Subcutaneous preadipocyte (primary cell): Measurements from ENCODE around the gene HSPD1. TPM values are rescaled to one million over a fixed set of nuclear protein-coding genes. Genes with fewer than 3 reads are reported as not detected.

Experiments
- small RNA-seq: library from RNA; depleted of rRNA; stranded (forward); fragments of <200 nt; gene quantifications from one replicate; pipeline ENCODE3, GENCODE V24; 2012
- total RNA-seq: library from RNA; depleted of rRNA; stranded (reverse); fragments of >200 nt; gene quantifications from 2 replicates; pipeline ENCODE4 v1.2.3, GENCODE V29; 2012

HSPD1 gene
- 282 and 312 TPM in 2 replicates for total RNA-seq

DNA sequence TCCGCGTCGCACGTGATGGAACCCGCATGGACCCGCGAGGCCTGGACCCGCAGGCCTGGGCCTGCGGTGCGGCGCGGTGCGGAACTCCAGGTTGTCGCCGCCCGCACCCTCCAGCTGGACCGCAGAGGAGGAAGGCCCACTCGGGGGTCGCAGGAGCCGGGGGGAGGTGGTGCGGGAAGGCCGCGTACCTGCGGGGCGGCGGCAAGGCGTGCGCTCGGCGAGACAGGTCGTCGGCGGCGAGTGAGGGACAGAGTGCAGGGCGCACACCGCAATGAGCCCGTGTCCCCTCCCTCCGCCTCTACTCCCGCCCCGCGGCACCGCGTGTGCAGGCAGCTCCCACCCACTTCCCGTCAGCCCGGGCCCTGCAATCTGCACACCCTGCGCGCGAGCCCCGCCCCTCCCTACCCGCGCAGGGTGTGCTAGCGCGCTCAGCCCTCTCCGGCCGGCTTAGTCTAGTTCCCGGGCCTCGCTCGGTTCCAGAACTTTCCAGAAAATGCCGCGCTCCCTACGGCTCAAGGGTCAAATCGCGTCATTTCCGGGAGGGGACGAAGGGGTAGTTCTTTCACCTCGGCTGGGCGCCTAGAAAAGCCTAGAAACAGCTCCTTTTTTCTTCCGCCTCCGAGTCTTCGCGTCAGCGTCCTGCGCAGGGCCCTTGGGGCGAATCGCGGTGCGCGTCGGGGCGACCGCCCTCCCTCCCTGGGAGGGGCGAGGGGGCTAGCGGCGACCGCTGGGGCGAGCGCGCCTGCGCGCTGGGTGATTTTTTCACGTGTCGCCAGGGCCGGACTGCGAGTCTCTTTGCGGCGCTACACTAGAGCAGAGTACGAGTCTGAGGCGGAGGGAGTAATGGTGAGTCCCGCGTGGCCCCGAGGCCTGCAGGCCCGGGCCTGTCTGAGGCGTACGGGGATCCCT lies at the start of gene HSPD1, which contains the start of gene HSPE1:
TSS of gene HSPD1 (minus strand) at position 247 of the 909 bp plus-strand sequence. CDS start 992 bp downstream, outside the sequence.
TSS of gene HSPE1 (plus strand) at position 786 of the 909 bp plus-strand sequence. CDS start at position 844, 58 bp downstream.

DNA sequence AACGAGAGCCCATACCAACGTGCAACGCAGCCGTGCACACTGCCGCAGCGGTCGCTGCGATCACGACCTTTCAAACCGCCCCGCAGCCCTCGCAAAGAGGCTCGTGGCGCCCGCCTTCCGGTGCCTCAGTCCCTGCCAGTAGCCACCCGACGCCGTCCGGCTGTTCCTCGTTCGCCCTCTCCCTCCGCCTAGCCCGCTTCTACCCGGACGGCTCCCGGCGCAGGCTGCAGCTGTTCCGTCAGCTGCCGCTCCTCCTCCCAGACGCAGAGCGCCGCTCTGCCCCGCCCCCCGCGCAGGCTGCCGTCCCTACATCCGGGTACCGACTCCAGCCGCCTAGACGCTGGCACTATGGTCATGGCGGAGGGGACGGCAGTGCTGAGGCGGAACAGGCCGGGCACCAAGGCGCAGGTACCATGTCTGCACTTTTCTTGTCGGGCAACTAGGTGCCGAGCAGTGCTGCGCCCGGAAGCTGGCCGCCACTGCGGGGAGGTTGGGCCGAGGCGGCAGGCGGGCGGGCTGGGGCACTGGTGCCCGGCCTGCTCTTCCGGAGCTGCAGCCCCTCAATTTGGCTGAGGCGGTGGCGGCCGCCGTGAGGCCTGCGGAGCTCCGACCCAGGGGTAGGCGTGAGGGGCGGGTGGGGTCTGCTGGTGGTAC lies 16.2 kb upstream of the HSPD1 start, which contains the start of gene MOB4:
TSS of gene MOB4 (plus strand) at position 328 of the 654 bp plus-strand sequence. CDS start at position 349, 21 bp downstream.

DNA sequence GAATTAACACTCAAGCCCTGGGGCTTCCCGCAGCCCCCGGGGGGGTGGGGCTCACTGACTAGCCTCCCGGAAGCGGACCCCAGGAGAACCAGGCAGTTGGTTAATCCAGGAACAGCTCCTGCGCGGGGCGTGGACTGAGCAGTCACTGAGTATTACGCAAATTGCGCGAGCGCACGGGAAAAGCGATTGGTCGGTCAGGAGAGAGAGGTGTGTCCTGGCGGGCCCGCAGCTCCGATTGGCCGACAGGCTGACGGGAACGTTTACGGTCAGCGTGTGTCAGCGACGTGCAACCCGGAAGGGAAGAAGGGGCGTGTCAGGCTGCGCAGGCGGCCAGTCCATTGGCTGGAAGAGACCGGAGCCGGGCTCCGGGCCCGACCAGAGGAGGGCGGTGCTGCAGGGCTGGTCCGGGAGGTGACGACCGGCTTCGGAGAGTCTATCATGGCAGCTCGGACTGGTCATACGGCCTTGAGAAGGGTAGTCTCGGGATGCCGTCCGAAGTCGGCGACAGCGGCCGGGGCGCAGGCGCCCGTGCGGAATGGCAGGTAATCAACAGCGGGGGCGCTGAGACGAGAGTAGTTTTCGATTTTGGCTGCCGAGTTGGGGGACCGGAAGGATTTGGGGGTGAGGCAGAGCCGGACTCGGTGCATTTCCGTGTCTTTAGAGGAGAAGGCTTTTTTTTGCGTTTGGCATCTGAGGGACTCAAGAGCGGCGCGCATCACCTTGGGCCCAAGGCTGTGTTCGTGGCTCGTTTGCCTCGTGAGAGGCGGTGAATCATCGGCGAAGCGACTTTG lies 46.3 kb downstream of the HSPD1 start, which contains the start of gene COQ10B:
TSS of gene COQ10B (plus strand) at position 430 of the 791 bp plus-strand sequence. CDS start at position 439, 9 bp downstream.

Small RNA genes lying within 50 kb of the gene (small RNA-seq; reads per million reads assigned to genes)
- not detected for gene AC020550.1
- gene RNU6-1029P = not detected

Other genes starting within 250 kb of the HSPD1 start
- gene ANKRD44, start 189.1 kb downstream of the HSPD1 start, total RNA-seq = 4.4 and 16.4 TPM in 2 replicates
- gene SF3B1, start 64.8 kb downstream of the HSPD1 start, total RNA-seq = 166 and 176 TPM in 2 replicates
- gene COQ10B, start 46.3 kb downstream of the HSPD1 start, total RNA-seq = 20.6 and 27.2 TPM in 2 replicates
- 75.3 and 90.9 TPM in 2 replicates for gene HSPE1, start 539 bp upstream of the HSPD1 start, total RNA-seq
- gene MOB4, start 16.2 kb upstream of the HSPD1 start, total RNA-seq = 26.4 and 27.6 TPM in 2 replicates
- gene RFTN2, start 175.7 kb upstream of the HSPD1 start, total RNA-seq = 2.5 and 4.4 TPM in 2 replicates
- gene MARS2, start 205.5 kb upstream of the HSPD1 start, total RNA-seq = 4.0 and 7.4 TPM in 2 replicates